Measurements from ENCODE around the gene ACOT13. TPM values are rescaled to one million over a fixed set of nuclear protein-coding genes. Genes with fewer than 3 reads are reported as not detected.
"Not testable (repeated sequence)": the region's sequence is repeated elsewhere in the genome, so short reads cannot be mapped to it uniquely, and the experiment has no call there.

Gene ACOT13
- polyA plus RNA-seq, 1 of the 3 experiments (the other 2 are of a cell fraction): 18.0 TPM

GRCh38 chr6:24694198-24694597, 27.3 kb downstream of the ACOT13 start (continued):
- TF ChIP-seq USF2 (IDR thresholded peaks at IDR 0.05; ENCODE audit: borderline replicate concordance, low read depth, low read length): no peak

- H3K9me3 ChIP-seq; H3K4me3 ChIP-seq (ENCODE audit: low read depth in 2 of 2, low read length in 1 of 2); H3K36me3 ChIP-seq (replicated peaks in 1 of 2; ENCODE audit: control insufficient read depth in 1 of 2, insufficient read depth in 2 of 2, low read length in 1 of 2); H3F3A ChIP-seq (replicated peaks; ENCODE audit: insufficient read depth); POLR2A ChIA-PET; H3K9me2 ChIP-seq; H3K4me1 ChIP-seq (ENCODE audit: control insufficient read depth in 1 of 2, insufficient read depth in 2 of 2, low read depth in 1 of 2, low read length in 1 of 2); H4K20me1 ChIP-seq (ENCODE audit: insufficient read depth); H3K9ac ChIP-seq; H3K27me3 ChIP-seq (ENCODE audit: insufficient read depth); H3K4me2 ChIP-seq; H3K79me2 ChIP-seq (ENCODE audit: insufficient read depth); H3K27ac ChIP-seq (ENCODE audit: low read depth in 2 of 2, low read length in 1 of 2); H2AFZ ChIP-seq (ENCODE audit: low read depth): not testable (repeated sequence)
- peak; percentile 81 for TF ChIP-seq RAD21 (IDR thresholded peaks at IDR 0.05; ENCODE audit: low read length)
- peak; percentile 68 for TF ChIP-seq CTCF (IDR thresholded peaks at IDR 0.05)
- peak; percentile 70 for TF ChIP-seq SMC3 (IDR thresholded peaks at IDR 0.05; ENCODE audit: low read depth, low read length)
- 38% methylated on average over 8 of the region's 8 CpGs for WGBS (ENCODE audit: low lambda C conversion rate)
- peak; percentile 48 for DNase-seq
- CTCF ChIA-PET: interaction anchor here (0.6 to 5.4 kb wide), 9 partner anchors 8 to 200 kb away, joined by 3 to 65 read pairs (median 4); partner anchors contain the start of gene ALDH5A1
Observed at GRCh38 chr6:24695635-24696034, 28.8 kb downstream of the ACOT13 start.

- H2AFZ ChIP-seq (ENCODE audit: low read depth): no peak overlapping the region
- no peaks in the 10 kb centered on the region for H4K20me1 ChIP-seq (ENCODE audit: insufficient read depth)
- peaks cover 9% of the 10 kb centered on the region for H3F3A ChIP-seq (replicated peaks; ENCODE audit: insufficient read depth)
- H3K4me3 ChIP-seq (ENCODE audit: low read depth in 2 of 2, low read length in 1 of 2): no peak overlapping the region
- no peaks in the 10 kb centered on the region for H3K9me3 ChIP-seq
- no peaks in the 10 kb centered on the region for H3K79me2 ChIP-seq (ENCODE audit: insufficient read depth)
- H3K27me3 ChIP-seq (ENCODE audit: insufficient read depth): no peaks in the 10 kb centered on the region
- ChIA-PET CTCF (interaction anchor here (0.6 to 5.4 kb wide), 9 partner anchors 8 to 201 kb away, joined by 3 to 65 read pairs (median 4); partner anchors contain the start of gene ALDH5A1), POLR2A (no interaction called here)
- no peak overlapping the region for H3K27ac ChIP-seq (ENCODE audit: low read depth in 2 of 2, low read length in 1 of 2)
- H3K36me3 ChIP-seq (replicated peaks in 1 of 2; ENCODE audit: control insufficient read depth in 1 of 2, insufficient read depth in 2 of 2, low read length in 1 of 2): peaks cover 0 to 4% of the 10 kb centered on the region in 2 experiments
- no peaks in the 10 kb centered on the region for H3K4me1 ChIP-seq (ENCODE audit: control insufficient read depth in 1 of 2, insufficient read depth in 2 of 2, low read depth in 1 of 2, low read length in 1 of 2)
- DNase-seq: no peak
- no peaks in the 10 kb centered on the region for H3K9me2 ChIP-seq
- 97% methylated on average over 2 of the region's 2 CpGs for WGBS (ENCODE audit: low lambda C conversion rate)
- H3K9ac ChIP-seq: no peak overlapping the region
- H3K4me2 ChIP-seq: no peak overlapping the region
- TF ChIP-seq TEAD4 (IDR thresholded peaks at IDR 0.05; ENCODE audit: borderline replicate concordance, insufficient read depth) (no peak), CHD2 (IDR thresholded peaks at IDR 0.05; ENCODE audit: low read length, partially characterized antibody) (no peak), RXRA (IDR thresholded peaks at IDR 0.05; ENCODE audit: borderline replicate concordance, low read depth) (no peak), JUND (IDR thresholded peaks at IDR 0.05) (no peak), NRF1 (IDR thresholded peaks at IDR 0.05; ENCODE audit: low read depth, low read length) (no peak), CTCF (IDR thresholded peaks at IDR 0.05) (no peak), MXI1 (IDR thresholded peaks at IDR 0.05; ENCODE audit: low read depth, low read length) (no peak), FOXM1 (IDR thresholded peaks at IDR 0.05; ENCODE audit: low read depth) (no peak), EP300 (IDR thresholded peaks at IDR 0.05; ENCODE audit: borderline replicate concordance in 1 of 2, low read depth in 1 of 2, low read length in 1 of 2) (no peak), FOSL2 (IDR thresholded peaks at IDR 0.05; ENCODE audit: borderline replicate concordance, low read depth) (no peak)
Observed at GRCh38 chr6:24696097-24696496, 29.2 kb downstream of the ACOT13 start.

All from SK-N-SH (cell line).